HepG2 (cell line): ENCODE measurements around the gene CYP19A1. TPM values are rescaled to one million over a fixed set of nuclear protein-coding genes. Genes with fewer than 3 reads are reported as not detected.

Experiments
- ATAC-seq: fragments of 200-7000 bp; cut with Tn5 transposase; 3 replicates; pipeline ENCODE4 v1.9.1; 2020; ENCODE audit warnings: mild to moderate bottlenecking, moderate library complexity
- BruUV-seq: library from RNA; stranded (reverse); fragments of 400-500 nt; replicated peaks from 2 replicates; lab custom pipeline; 2021; lab: Mats Ljungman, UMichigan
- CTCF ChIA-PET: fragments of 300-600 bp; formaldehyde crosslinking; extraction: SDS; loops from one replicate; lab custom pipeline; 2021; ENCODE audit warnings: low total read pairs, inconsistent platforms, low intra/inter-chr PET ratio; lab: Yijun Ruan, JAX
- POLR2A ChIA-PET: fragments of 350-600 bp; sonication (Branson Sonifier 250); formaldehyde crosslinking; loops from one replicate; lab custom pipeline; 2020; ENCODE audit warnings: antibody characterized with exemption, inconsistent platforms; lab: Yijun Ruan, JAX
- DNase-seq: peaks from one replicate; pipeline ENCODE4 v3.0.0-alpha.2; 2015; ENCODE audit warnings: low spot score
- FAIRE-seq: peaks from 3 replicates; lab custom pipeline; 2011; peaks lifted over from hg19 to GRCh38; lab: Jason Lieb, UNC
- H2AFZ ChIP-seq: one replicate; pipeline ENCODE4 v1.6.1; 2011; ENCODE audit warnings: low read length, inconsistent platforms
- H3K27ac ChIP-seq: fragments of 300-600 bp; 3 replicates; pipeline ENCODE4 v1.8.0; 2011; ENCODE audit warnings: mixed run types, mild to moderate bottlenecking, mixed read lengths, low read length, inconsistent platforms; ENCODE audit not compliant: insufficient read depth; ENCODE audit errors: extremely low read length
- H3K27me3 ChIP-seq, 2 experiments: fragments of 200-600 bp in 1 of 2; 2 replicates in 1 of 2; 3 replicates in 1 of 2; pipeline versions ENCODE4 v1.6.0 to v1.8.0; 2011; ENCODE audit warnings: low read length in 2 of 2, mild to moderate bottlenecking in 2 of 2, moderate library complexity in 2 of 2, inconsistent platforms in 1 of 2; ENCODE audit not compliant: insufficient read depth in 2 of 2, control insufficient read depth in 1 of 2
- H3K36me3 ChIP-seq, 2 experiments: fragments of 200-600 bp in 1 of 2; replicated peaks in 1 of 2; 2 replicates in 1 of 2; 3 replicates in 1 of 2; pipeline versions ENCODE4 v1.5.1 to v1.8.0; 2011; ENCODE audit warnings: low read length in 2 of 2, inconsistent platforms in 1 of 2; ENCODE audit not compliant: insufficient read depth in 2 of 2, control insufficient read depth in 1 of 2
- H3K4me1 ChIP-seq: 2 replicates; pipeline ENCODE4 v1.5.1; 2012; ENCODE audit warnings: low read length, inconsistent platforms; ENCODE audit not compliant: insufficient read depth
- H3K4me2 ChIP-seq: 2 replicates; pipeline ENCODE4 v1.6.0; 2011; ENCODE audit warnings: low read depth, low read length, inconsistent platforms
- H3K4me3 ChIP-seq, 3 experiments: fragments of 200-600 bp in 1 of 3; sonication (generic), shearing (Covaris generic) in 1 of 3; replicated peaks in 1 of 3; 2 replicates each; pipeline ENCODE4 v1.5.1; 2011 to 2016; ENCODE audit warnings: low read length in 3 of 3, inconsistent platforms in 2 of 3, low read depth in 2 of 3, mild to moderate bottlenecking in 2 of 3, control low read depth in 1 of 3, mixed read lengths in 1 of 3; ENCODE audit not compliant: insufficient read depth in 1 of 3
- H3K79me2 ChIP-seq: one replicate; pipeline ENCODE4 v1.6.1; 2011; ENCODE audit warnings: low read length, inconsistent platforms; ENCODE audit not compliant: insufficient read depth
- H3K9ac ChIP-seq: 2 replicates; pipeline ENCODE4 v1.6.0; 2011; ENCODE audit warnings: mild to moderate bottlenecking, low read depth, low read length, inconsistent platforms; ENCODE audit not compliant: insufficient read depth
- H3K9me3 ChIP-seq: 2 replicates; pipeline ENCODE4 v1.5.1; 2012; ENCODE audit warnings: mild to moderate bottlenecking, low read length
- H4K20me1 ChIP-seq: 2 replicates; pipeline ENCODE4 v1.6.0; 2011; ENCODE audit warnings: inconsistent platforms, mild to moderate bottlenecking, low read length, moderate library complexity; ENCODE audit not compliant: insufficient read depth
- AKAP8 ChIP-seq: sonication (generic); formaldehyde crosslinking; IDR thresholded peaks from 2 replicates; pipeline ENCODE4 v1.5.1; 2020; ENCODE audit warnings: mild to moderate bottlenecking, missing genetic modification reagents
- CBX2 ChIP-seq, 2 experiments: fragments of 200-600 bp in 1 of 2; sonication (generic); formaldehyde crosslinking in 1 of 2; IDR thresholded peaks; 2 replicates each; pipeline versions ENCODE4 v1.7.0 to v1.8.1; 2018 to 2022; ENCODE audit warnings: low read depth in 2 of 2, low read length in 1 of 2, mild to moderate bottlenecking in 1 of 2, missing genetic modification reagents in 1 of 2
- FIP1L1 ChIP-seq: fragments of 200-400 bp; formaldehyde crosslinking; IDR thresholded peaks from 2 replicates; pipeline ENCODE4 v1.6.1; 2018; ENCODE audit warnings: low read depth, mild to moderate bottlenecking, low read length, moderate library complexity, borderline replicate concordance; ENCODE audit not compliant: insufficient read depth
- HHEX ChIP-seq: IDR thresholded peaks from 2 replicates; pipeline ENCODE4 v1.6.1; 2016; ENCODE audit warnings: control low read depth
- IKZF4 ChIP-seq: sonication (generic); formaldehyde crosslinking; IDR thresholded peaks from 2 replicates; pipeline ENCODE4 v1.5.1; 2020; ENCODE audit warnings: borderline replicate concordance, mild to moderate bottlenecking, low read depth, missing genetic modification reagents; ENCODE audit errors: not compliant biosample characterization
- KDM2A ChIP-seq: sonication (generic); formaldehyde crosslinking; IDR thresholded peaks from 2 replicates; pipeline ENCODE4 v1.4.0; 2020; ENCODE audit warnings: low read depth, missing genetic modification reagents, borderline replicate concordance
- LCORL ChIP-seq, 2 experiments: fragments of 450-650 bp in 1 of 2; sonication (generic) in 1 of 2; formaldehyde crosslinking in 1 of 2; IDR thresholded peaks; 2 replicates each; pipeline versions ENCODE4 v1.5.0 to v1.6.1; 2017 to 2020; ENCODE audit warnings: antibody characterized with exemption in 1 of 2, missing genetic modification reagents in 1 of 2
- YY1 ChIP-seq: IDR thresholded peaks from 2 replicates; pipeline ENCODE4 v1.6.1; 2011; ENCODE audit warnings: low read length, low read depth, moderate library complexity, mild to moderate bottlenecking; ENCODE audit not compliant: insufficient read depth, insufficient replicate concordance
- ZBTB38 ChIP-seq: sonication (generic); formaldehyde crosslinking; IDR thresholded peaks from 2 replicates; pipeline ENCODE4 v1.5.1; 2020; ENCODE audit warnings: mild to moderate bottlenecking, missing genetic modification reagents
- ZIK1 ChIP-seq: sonication (generic); formaldehyde crosslinking; IDR thresholded peaks from 2 replicates; pipeline ENCODE4 v1.5.0; 2020; ENCODE audit warnings: mild to moderate bottlenecking, low read depth, missing genetic modification reagents, borderline replicate concordance
- ZNF460 ChIP-seq: sonication (generic); formaldehyde crosslinking; IDR thresholded peaks from 2 replicates; pipeline ENCODE4 v1.5.1; 2020; ENCODE audit warnings: missing genetic modification reagents, mild to moderate bottlenecking, borderline replicate concordance
- ZNF614 ChIP-seq: IDR thresholded peaks from 2 replicates; pipeline ENCODE4 v1.6.1; 2018; ENCODE audit warnings: missing biosample characterization, missing genetic modification reagents, inconsistent platforms, borderline replicate concordance
- ZNF616 ChIP-seq: sonication (generic); formaldehyde crosslinking; IDR thresholded peaks from 2 replicates; pipeline ENCODE4 v1.5.0; 2020; ENCODE audit warnings: low read depth, mild to moderate bottlenecking, missing genetic modification reagents
- ZNF619 ChIP-seq: sonication (generic); formaldehyde crosslinking; IDR thresholded peaks from 2 replicates; pipeline ENCODE4 v1.4.0; 2020; ENCODE audit warnings: mild to moderate bottlenecking, missing genetic modification reagents
- ZNF652 ChIP-seq: IDR thresholded peaks from 2 replicates; pipeline ENCODE4 v1.6.1; 2016; ENCODE audit warnings: low read depth, borderline replicate concordance
- ZNF780A ChIP-seq: sonication (generic); formaldehyde crosslinking; IDR thresholded peaks from 2 replicates; pipeline ENCODE4 v1.8.0; 2022; ENCODE audit warnings: mild to moderate bottlenecking, missing genetic modification reagents, moderate library complexity
- ZNF879 ChIP-seq: sonication (generic); formaldehyde crosslinking; IDR thresholded peaks from 2 replicates; pipeline ENCODE4 v1.8.1; 2023; ENCODE audit warnings: missing genetic modification reagents
- WGBS: methylation state at CpG from one replicate; pipeline ENCODE4 v1.1.6; 2017; ENCODE audit warnings: low lambda C conversion rate; 5-methylcytosine and 5-hydroxymethylcytosine counted together
- in situ Hi-C: cut with HindIII; loops from 2 replicates; pipeline ENCODE4 v1.10.0; 2017; ENCODE audit warnings: low pct_unique_long_range_greater_than_20kb; ENCODE audit not compliant: extremely low pct_ligation_motif_present
- intact Hi-C: fragments of 100-400 bp; cut with micrococcal nuclease; formaldehyde crosslinking; loops from one replicate; pipeline ENCODE4 v1.10.0; 2022; ENCODE audit not compliant: unreplicated experiment
- polyA plus RNA-seq, 8 experiments: library from polyadenylated mRNA; depleted of rRNA in 3 of 8; stranded (reverse) in 7 of 8; unstranded in 1 of 8; fragments of >200 nt; fragmentation: Illumina TruSeq in 4 of 8; extraction: Trizol in 4 of 8; gene quantifications; 2 replicates each; pipeline versions ENCODE4 v1.2.1 to v1.2.3, GENCODE V29; 2011 to 2016; ENCODE audit warnings: low read depth in 4 of 8, missing spikeins in 1 of 8, mixed read lengths in 1 of 8; ENCODE audit not compliant: insufficient read depth in 1 of 8
- total RNA-seq, 5 experiments: library from RNA; depleted of rRNA; stranded (reverse); fragments of >200 nt; fragmentation: Illumina TruSeq; extraction: Trizol; gene quantifications; 2 replicates each; pipeline ENCODE4 v1.2.3, GENCODE V29; 2016; ENCODE audit warnings: low read depth in 1 of 5
- TF ChIP-seq, protein P1 (sequence below): IDR thresholded peaks from 2 replicates; pipeline ENCODE4 v1.6.1; 2018; ENCODE audit warnings: missing genetic modification reagents, mild to moderate bottlenecking, missing compliant biosample characterization
- TF ChIP-seq, protein P2 (sequence below): sonication (generic); formaldehyde crosslinking; IDR thresholded peaks from 2 replicates; pipeline ENCODE4 v1.5.0; 2020; ENCODE audit warnings: mild to moderate bottlenecking, missing genetic modification reagents

Gene CYP19A1
- total and polyA plus RNA-seq, 2 of the 13 experiments (the other 11 are each of a cell fraction or from before 2014, with no cell fraction given) = 10.9 to 23.0 TPM

DNA sequence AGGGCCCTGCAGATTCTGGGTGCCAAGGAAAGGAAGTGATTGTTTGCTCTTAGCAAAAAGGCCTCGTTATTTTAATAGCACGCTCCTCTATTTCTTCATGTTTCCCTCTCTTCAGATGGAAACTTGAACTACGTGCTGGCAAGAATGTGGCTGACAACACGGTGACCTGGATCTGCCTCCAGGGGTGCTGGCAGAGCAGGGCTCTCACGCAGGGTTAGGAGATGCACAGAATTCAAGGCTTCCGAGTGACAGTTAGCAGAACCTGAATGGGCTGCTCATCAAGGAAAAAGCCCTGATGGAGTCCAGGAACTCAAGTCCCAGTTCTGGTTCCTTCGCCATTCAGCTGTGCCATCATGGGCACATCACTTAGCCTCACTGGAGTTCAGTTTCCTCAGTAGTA is 22.7 kb downstream of the CYP19A1 start:
- Histone ChIP-seq H4K20me1 (no peaks in the 10 kb centered on the region), H3K4me1 (peaks cover 96% of the 10 kb centered on the region), H2AFZ (no peak overlapping the region), H3K9ac (peak overlapping the region; percentile 61), H3K27me3 (no peaks in the 10 kb centered on the region), H3K27ac (peak overlapping the region; percentile 91), H3K79me2 (no peaks in the 10 kb centered on the region), H3K4me2 (peak overlapping the region; percentile 76), H3K9me3 (no peaks in the 10 kb centered on the region), H3K36me3 (0 out of 5 replicates have a peak, but pooled peaks cover 0 to 1% of the 10 kb centered on the region in 2 experiments), H3K4me3 (peak overlapping the region in 1 of 3 experiments; percentile 47; a peak in 1 of 6 replicates)
- FAIRE-seq (no peak), ATAC-seq (no peak), DNase-seq (no peak)
- in situ Hi-C loops = no loop called here
- BruUV-seq = no TSS peak
- CTCF ChIA-PET = no interaction called here
- no peak for TF ChIP-seq IKZF4 (CRISPR knock-in tag)
- no peak for TF ChIP-seq HHEX (CRISPR knock-in tag)
- TF ChIP-seq ZNF652 (CRISPR knock-in tag) = no peak
- no peak for TF ChIP-seq ZNF619 (CRISPR knock-in tag)
- no peak for TF ChIP-seq ZNF614 (CRISPR knock-in tag)
- no peak for TF ChIP-seq CBX2 (IDR thresholded peaks at IDR 0.05; ENCODE audit: low read depth, low read length)
- no peak for TF ChIP-seq CBX2 (CRISPR knock-in tag; IDR thresholded peaks at IDR 0.05; ENCODE audit: low read depth)
- no peak for TF ChIP-seq ZNF616 (CRISPR knock-in tag)
- no peak for TF ChIP-seq FIP1L1
- no peak for TF ChIP-seq KDM2A
- TF ChIP-seq ZNF460 = no peak
- TF ChIP-seq AKAP8 = no peak
- 0 out of 2 replicates have a peak, but pooled peaks have one; percentile 23 for TF ChIP-seq ZBTB38 (CRISPR knock-in tag)
- TF ChIP-seq YY1 = no peak
- TF ChIP-seq, protein P1, sequence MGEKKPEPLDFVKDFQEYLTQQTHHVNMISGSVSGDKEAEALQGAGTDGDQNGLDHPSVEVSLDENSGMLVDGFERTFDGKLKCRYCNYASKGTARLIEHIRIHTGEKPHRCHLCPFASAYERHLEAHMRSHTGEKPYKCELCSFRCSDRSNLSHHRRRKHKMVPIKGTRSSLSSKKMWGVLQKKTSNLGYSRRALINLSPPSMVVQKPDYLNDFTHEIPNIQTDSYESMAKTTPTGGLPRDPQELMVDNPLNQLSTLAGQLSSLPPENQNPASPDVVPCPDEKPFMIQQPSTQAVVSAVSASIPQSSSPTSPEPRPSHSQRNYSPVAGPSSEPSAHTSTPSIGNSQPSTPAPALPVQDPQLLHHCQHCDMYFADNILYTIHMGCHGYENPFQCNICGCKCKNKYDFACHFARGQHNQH (CRISPR knock-in tag) = no peak
- TF ChIP-seq ZNF780A (CRISPR knock-in tag) = no peak
- TF ChIP-seq, protein P2, sequence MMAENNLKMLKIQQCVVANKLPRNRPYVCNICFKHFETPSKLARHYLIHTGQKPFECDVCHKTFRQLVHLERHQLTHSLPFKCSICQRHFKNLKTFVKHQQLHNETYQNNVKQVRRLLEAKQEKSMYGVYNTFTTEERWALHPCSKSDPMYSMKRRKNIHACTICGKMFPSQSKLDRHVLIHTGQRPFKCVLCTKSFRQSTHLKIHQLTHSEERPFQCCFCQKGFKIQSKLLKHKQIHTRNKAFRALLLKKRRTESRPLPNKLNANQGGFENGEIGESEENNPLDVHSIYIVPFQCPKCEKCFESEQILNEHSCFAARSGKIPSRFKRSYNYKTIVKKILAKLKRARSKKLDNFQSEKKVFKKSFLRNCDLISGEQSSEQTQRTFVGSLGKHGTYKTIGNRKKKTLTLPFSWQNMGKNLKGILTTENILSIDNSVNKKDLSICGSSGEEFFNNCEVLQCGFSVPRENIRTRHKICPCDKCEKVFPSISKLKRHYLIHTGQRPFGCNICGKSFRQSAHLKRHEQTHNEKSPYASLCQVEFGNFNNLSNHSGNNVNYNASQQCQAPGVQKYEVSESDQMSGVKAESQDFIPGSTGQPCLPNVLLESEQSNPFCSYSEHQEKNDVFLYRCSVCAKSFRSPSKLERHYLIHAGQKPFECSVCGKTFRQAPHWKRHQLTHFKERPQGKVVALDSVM (CRISPR knock-in tag) = no peak
- TF ChIP-seq ZIK1 (CRISPR knock-in tag) = no peak
- TF ChIP-seq ZNF879 (CRISPR knock-in tag) = 0 out of 2 replicates have a peak, but pooled peaks have one; percentile 72
- TF ChIP-seq LCORL (IDR thresholded peaks at IDR 0.05) = no peak
- TF ChIP-seq LCORL (CRISPR knock-in tag; IDR thresholded peaks at IDR 0.05) = 0 out of 2 replicates have a peak, but pooled peaks have one; percentile 28
- TF ChIP-seq, all 625 proteins: peak for 3
- intact Hi-C loops = loop anchor here (1.0 kb wide), 1 partner anchor 66 kb away; no protein-coding TSS in a partner anchor
- 69% methylated on average over 7 of the region's 7 CpGs for WGBS
- POLR2A ChIA-PET = no interaction called here
